ENCODE measurements around the gene MAGI1. TPM values are rescaled to one million over a fixed set of nuclear protein-coding genes. Genes with fewer than 3 reads are reported as not detected.

Gene MAGI1
- polyA plus RNA-seq, 2 donors, result 6.0 to 10.6 TPM

DNA sequence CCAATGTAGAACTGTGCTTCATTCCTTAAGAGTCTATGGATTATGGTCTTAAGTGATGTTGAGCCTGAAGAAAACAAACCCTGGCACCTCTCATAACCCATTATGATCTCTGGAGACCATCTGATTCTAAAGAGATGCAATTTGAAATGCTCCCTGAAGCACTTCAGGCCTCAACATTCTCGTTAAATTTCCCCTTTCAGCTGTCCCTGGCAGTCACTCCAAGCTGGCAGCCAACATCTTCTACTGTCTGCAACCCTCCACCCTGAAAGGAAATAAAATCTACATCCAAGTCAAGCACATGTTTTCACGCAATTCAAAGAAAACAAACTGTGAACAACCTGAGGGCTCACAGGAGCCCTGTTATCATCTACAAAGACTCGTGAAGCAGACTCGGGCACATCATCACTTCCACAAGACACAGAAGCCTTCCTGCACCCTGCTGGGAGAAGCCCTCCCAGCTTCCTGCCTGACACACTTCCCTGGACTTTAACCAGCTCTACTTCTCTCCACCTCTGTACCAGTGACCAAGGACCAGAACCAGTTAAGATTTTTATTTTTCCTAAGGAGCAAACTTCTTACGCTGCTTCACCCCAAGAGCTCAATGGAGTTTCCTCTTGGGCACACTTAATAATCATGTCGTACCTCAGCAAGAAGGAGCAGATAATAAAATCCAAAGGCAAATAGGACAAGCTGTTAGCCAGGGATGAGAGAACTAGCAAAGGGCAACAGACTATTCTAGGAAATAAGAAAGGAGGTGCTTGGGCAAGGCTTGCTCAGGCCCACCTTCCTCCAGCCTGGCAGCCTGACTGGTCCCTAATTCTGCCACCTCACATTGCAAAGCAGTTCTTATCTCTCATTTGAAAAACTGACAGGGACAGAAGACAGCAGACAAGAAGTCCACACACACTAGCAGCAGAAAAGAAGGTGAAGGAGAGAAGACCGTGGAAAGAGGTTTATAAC is 67.1 kb downstream of the MAGI1 start:
- Histone ChIP-seq H3K27ac (ENCODE audit: low read depth in 2 of 2, low read length in 1 of 2) (no peak overlapping the region), H3K36me3 (ENCODE audit: control insufficient read depth in 2 of 2, insufficient read depth in 2 of 2, low read length in 1 of 2) (no peaks in the 10 kb centered on the region), H3K9me3 (ENCODE audit: control insufficient read depth in 2 of 2, insufficient read depth in 1 of 2, low read depth in 1 of 2, low read length in 1 of 2) (no peaks in the 10 kb centered on the region), H3K4me1 (ENCODE audit: control insufficient read depth in 2 of 2, insufficient read depth in 2 of 2, low read length in 1 of 2) (no peaks in the 10 kb centered on the region), H3K27me3 (ENCODE audit: control insufficient read depth in 1 of 2, insufficient read depth in 2 of 2, low read length in 2 of 2) (no peaks in the 10 kb centered on the region), H3K4me3 (ENCODE audit: low read depth in 1 of 2, low read length in 2 of 2) (no peak overlapping the region)
- WGBS, 2 donors, result 48 to 52% methylated on average over 7 of the region's 7 CpGs

DNA sequence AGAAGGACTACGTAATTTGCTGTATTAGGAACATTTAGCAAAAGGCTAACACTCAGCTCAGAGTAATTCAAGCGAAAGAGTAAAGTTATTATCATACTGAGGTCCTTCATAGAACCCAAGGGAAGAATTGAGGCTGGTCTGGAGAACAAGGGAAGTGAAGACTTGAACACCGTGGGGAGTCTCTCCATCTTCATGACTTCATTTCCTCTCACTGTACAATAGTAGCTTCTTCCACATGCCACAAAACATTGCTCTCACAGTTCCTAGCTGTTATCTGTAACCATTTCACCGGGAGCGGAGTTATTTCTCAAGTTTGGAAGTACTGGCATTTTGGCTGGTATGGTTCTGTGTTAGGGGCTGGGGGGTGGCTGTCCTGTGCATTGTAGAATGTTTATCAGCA is 69.7 kb downstream of the MAGI1 start:
- WGBS, 2 donors, result 89% methylated on average over 5 of the region's 5 CpGs
- H3K27me3 ChIP-seq (ENCODE audit: control insufficient read depth in 1 of 2, insufficient read depth in 2 of 2, low read length in 2 of 2), result no peaks in the 10 kb centered on the region
- no peak overlapping the region for H3K27ac ChIP-seq (ENCODE audit: low read depth in 2 of 2, low read length in 1 of 2)
- H3K9me3 ChIP-seq (ENCODE audit: control insufficient read depth in 2 of 2, insufficient read depth in 1 of 2, low read depth in 1 of 2, low read length in 1 of 2), result no peaks in the 10 kb centered on the region
- no peaks in the 10 kb centered on the region for H3K36me3 ChIP-seq (ENCODE audit: control insufficient read depth in 2 of 2, insufficient read depth in 2 of 2, low read length in 1 of 2)
- peaks cover 0 to 2% of the 10 kb centered on the region in 2 donors for H3K4me1 ChIP-seq (ENCODE audit: control insufficient read depth in 2 of 2, insufficient read depth in 2 of 2, low read length in 1 of 2)
- no peak overlapping the region for H3K4me3 ChIP-seq (ENCODE audit: low read depth in 1 of 2, low read length in 2 of 2)

DNA sequence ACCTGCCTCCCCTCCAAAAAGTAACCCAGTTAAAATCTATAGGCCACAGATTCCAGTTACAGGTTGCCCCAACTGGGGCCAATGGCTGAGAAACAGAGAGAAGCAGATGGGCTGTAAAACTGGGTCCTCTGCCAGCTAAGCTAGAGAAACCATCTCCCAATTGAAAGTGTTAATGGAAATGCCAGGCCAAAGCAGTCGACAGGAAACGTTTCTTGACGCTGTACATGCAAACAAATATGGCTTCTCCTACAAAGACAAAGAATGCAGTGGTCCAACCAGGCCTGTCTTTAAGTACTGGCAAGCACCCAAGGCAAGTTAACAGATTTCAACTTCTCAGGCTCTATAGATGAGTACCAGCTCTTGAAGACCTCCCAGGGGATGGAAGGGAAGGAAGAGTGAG is 71.3 kb downstream of the MAGI1 start:
- 67 to 77% methylated on average over 3 of the region's 3 CpGs for WGBS, 2 donors
- no peaks in the 10 kb centered on the region for H3K36me3 ChIP-seq (ENCODE audit: control insufficient read depth in 2 of 2, insufficient read depth in 2 of 2, low read length in 1 of 2)
- peaks cover 0 to 2% of the 10 kb centered on the region in 2 donors for H3K4me1 ChIP-seq (ENCODE audit: control insufficient read depth in 2 of 2, insufficient read depth in 2 of 2, low read length in 1 of 2)
- no peaks in the 10 kb centered on the region for H3K27me3 ChIP-seq (ENCODE audit: control insufficient read depth in 1 of 2, insufficient read depth in 2 of 2, low read length in 2 of 2)
- no peak overlapping the region for H3K4me3 ChIP-seq (ENCODE audit: low read depth in 1 of 2, low read length in 2 of 2)
- no peak overlapping the region for H3K27ac ChIP-seq (ENCODE audit: low read depth in 2 of 2, low read length in 1 of 2)
- no peaks in the 10 kb centered on the region for H3K9me3 ChIP-seq (ENCODE audit: control insufficient read depth in 2 of 2, insufficient read depth in 1 of 2, low read depth in 1 of 2, low read length in 1 of 2)

DNA sequence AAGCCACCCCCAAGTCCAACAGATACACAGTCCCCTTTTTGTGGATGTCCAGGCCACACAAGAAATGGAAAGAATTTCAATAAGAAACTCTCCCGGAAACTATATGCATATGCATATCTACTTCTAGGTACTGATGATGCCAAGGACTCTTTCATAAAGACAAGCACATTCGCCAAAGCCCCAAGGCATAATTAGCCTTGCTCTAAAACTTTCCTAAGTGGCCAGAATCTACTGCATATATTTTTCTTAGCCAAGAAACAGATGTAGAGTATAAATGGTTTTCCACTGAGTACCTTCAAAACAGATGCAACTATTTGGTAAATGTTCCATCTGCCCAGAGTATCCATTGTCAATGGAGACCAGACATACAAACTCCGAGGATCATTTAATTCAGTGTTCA is 73.9 kb downstream of the MAGI1 start:
- Histone ChIP-seq H3K4me3 (ENCODE audit: low read depth in 1 of 2, low read length in 2 of 2) (no peak overlapping the region), H3K4me1 (ENCODE audit: control insufficient read depth in 2 of 2, insufficient read depth in 2 of 2, low read length in 1 of 2) (peaks cover 0 to 2% of the 10 kb centered on the region in 2 donors), H3K36me3 (ENCODE audit: control insufficient read depth in 2 of 2, insufficient read depth in 2 of 2, low read length in 1 of 2) (no peaks in the 10 kb centered on the region), H3K27ac (ENCODE audit: low read depth in 2 of 2, low read length in 1 of 2) (no peak overlapping the region), H3K27me3 (ENCODE audit: control insufficient read depth in 1 of 2, insufficient read depth in 2 of 2, low read length in 2 of 2) (no peaks in the 10 kb centered on the region), H3K9me3 (ENCODE audit: control insufficient read depth in 2 of 2, insufficient read depth in 1 of 2, low read depth in 1 of 2, low read length in 1 of 2) (no peaks in the 10 kb centered on the region)
- 83 to 84% methylated on average over 3 of the region's 3 CpGs for WGBS, 2 donors

DNA sequence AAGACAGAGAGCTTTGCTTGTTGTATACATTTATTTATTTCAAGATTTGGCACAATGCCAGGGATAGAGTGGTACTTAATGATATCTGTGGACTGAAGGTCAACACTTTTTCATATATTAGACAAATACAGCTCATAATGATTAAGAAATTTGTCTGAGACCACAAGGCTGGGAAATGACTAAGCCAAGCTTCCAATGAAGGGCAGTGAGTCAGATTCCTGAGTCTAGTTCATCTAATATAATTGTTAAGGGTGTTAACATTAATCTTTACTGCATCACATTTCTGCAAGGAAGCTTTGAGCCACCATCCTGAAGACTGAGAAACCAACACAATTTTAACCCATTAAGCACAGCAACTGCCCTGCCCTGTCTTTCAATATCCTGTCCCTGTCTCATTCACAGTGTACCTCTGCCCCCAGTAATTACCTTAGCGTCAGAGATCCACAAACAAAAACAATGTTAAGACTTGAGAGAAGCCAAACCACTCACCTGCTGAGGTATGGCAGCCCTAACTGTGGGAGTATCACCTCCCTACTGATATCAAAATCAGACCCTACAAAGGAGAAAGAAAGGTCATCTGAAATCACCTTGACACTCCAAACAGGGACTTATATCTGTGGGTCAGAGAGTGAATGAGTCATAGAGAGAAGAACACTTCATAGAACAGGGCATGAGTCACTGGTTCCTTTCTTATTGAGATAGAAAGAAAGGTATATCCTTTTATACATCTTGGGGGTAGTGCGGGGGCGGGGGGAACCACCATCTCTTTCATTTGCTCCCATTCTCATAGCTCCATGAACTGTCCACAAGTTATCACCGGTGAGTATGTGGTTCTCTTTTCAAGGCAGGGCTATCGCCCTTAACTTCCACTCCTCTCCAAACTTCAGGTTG is 74.7 kb downstream of the MAGI1 start:
- WGBS, 2 donors, result 65 to 70% methylated on average over 5 of the region's 5 CpGs

DNA sequence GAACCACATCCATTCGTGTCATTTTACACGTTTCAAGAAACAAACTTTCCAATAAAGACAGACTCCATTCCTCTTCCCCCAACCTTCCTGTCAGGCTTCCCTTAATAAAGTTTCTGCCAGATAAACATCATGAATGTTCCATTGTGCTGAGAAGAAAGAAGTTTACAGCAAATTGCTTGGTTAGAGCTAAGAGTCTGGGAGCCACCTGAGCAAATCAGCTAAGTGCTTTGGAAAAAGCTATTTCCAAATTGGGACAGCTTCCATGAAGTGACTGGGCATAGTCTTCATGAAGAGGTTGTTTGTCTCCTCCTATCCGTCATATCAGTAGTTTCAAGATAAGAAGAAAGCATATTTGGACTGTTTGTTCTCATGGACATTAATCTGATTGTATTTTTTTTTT is 77.0 kb downstream of the MAGI1 start:
- WGBS, 2 donors, result 54 to 62% methylated on average over 3 of the region's 3 CpGs
- H3K9me3 ChIP-seq (ENCODE audit: control insufficient read depth in 2 of 2, insufficient read depth in 1 of 2, low read depth in 1 of 2, low read length in 1 of 2), result no peaks in the 10 kb centered on the region
- H3K4me1 ChIP-seq (ENCODE audit: control insufficient read depth in 2 of 2, insufficient read depth in 2 of 2, low read length in 1 of 2), result peaks cover 0 to 2% of the 10 kb centered on the region in 2 donors
- no peaks in the 10 kb centered on the region for H3K27me3 ChIP-seq (ENCODE audit: control insufficient read depth in 1 of 2, insufficient read depth in 2 of 2, low read length in 2 of 2)
- H3K36me3 ChIP-seq (ENCODE audit: control insufficient read depth in 2 of 2, insufficient read depth in 2 of 2, low read length in 1 of 2), result no peaks in the 10 kb centered on the region
- no peak overlapping the region for H3K4me3 ChIP-seq (ENCODE audit: low read depth in 1 of 2, low read length in 2 of 2)
- H3K27ac ChIP-seq (ENCODE audit: low read depth in 2 of 2, low read length in 1 of 2), result no peak overlapping the region

More for the DNA sequence above, 74.7 kb downstream of the MAGI1 start:
- Histone ChIP-seq H3K27ac (ENCODE audit: low read depth in 2 of 2, low read length in 1 of 2) (peak overlapping the region; percentile 42 to 78), H3K36me3 (ENCODE audit: control insufficient read depth in 2 of 2, insufficient read depth in 2 of 2, low read length in 1 of 2) (no peaks in the 10 kb centered on the region), H3K4me3 (ENCODE audit: low read depth in 1 of 2, low read length in 2 of 2) (no peak overlapping the region), H3K9me3 (ENCODE audit: control insufficient read depth in 2 of 2, insufficient read depth in 1 of 2, low read depth in 1 of 2, low read length in 1 of 2) (no peaks in the 10 kb centered on the region), H3K4me1 (ENCODE audit: control insufficient read depth in 2 of 2, insufficient read depth in 2 of 2, low read length in 1 of 2) (peaks cover 0 to 2% of the 10 kb centered on the region in 2 donors), H3K27me3 (ENCODE audit: control insufficient read depth in 1 of 2, insufficient read depth in 2 of 2, low read length in 2 of 2) (no peaks in the 10 kb centered on the region)

DNA sequence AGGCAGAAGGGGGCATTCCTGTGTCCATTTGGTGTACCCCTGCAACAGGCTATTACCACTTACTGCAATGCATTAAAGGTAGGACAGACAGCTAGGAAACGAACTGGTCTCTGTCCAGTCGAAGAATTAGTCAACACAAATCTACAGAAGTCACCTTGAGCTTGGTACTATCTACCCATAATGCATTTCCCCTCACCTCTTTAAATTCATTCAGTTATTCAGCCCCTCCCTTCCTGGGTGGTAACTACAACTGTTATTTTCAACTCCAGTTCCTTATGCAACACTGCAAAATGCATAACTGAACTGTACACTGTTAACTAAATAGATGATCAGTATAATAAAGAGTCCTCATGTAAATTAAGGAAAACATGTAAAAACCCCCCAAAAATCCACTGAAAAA is 77.6 kb downstream of the MAGI1 start:
- H3K27ac ChIP-seq (ENCODE audit: low read depth in 2 of 2, low read length in 1 of 2), result no peak overlapping the region
- no peaks in the 10 kb centered on the region for H3K36me3 ChIP-seq (ENCODE audit: control insufficient read depth in 2 of 2, insufficient read depth in 2 of 2, low read length in 1 of 2)
- 75 to 86% methylated on average over 2 of the region's 2 CpGs for WGBS, 2 donors
- no peaks in the 10 kb centered on the region for H3K9me3 ChIP-seq (ENCODE audit: control insufficient read depth in 2 of 2, insufficient read depth in 1 of 2, low read depth in 1 of 2, low read length in 1 of 2)
- peaks cover 0 to 2% of the 10 kb centered on the region in 2 donors for H3K4me1 ChIP-seq (ENCODE audit: control insufficient read depth in 2 of 2, insufficient read depth in 2 of 2, low read length in 1 of 2)
- no peaks in the 10 kb centered on the region for H3K27me3 ChIP-seq (ENCODE audit: control insufficient read depth in 1 of 2, insufficient read depth in 2 of 2, low read length in 2 of 2)
- H3K4me3 ChIP-seq (ENCODE audit: low read depth in 1 of 2, low read length in 2 of 2), result no peak overlapping the region

DNA sequence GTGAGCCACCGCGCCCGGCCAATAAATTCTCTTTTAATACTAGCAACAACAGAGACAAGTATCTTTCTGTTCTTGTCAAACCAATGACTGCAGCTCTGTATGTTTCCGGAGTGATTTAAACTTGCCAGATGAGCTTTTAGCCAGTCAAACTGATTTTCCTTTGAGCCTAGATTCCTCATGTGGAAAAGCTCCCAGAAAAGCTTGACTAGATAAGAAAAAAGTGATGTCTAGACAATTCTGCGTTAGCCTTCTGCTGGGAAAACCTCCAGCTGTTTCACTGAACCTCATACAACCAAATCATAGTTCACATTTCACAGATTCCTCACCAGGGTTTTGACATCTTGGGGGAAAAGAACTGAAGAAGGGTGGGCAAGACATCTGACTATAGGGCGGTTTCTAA is 78.6 kb downstream of the MAGI1 start:
- H3K9me3 ChIP-seq (ENCODE audit: control insufficient read depth in 2 of 2, insufficient read depth in 1 of 2, low read depth in 1 of 2, low read length in 1 of 2), result no peaks in the 10 kb centered on the region
- no peak overlapping the region for H3K4me3 ChIP-seq (ENCODE audit: low read depth in 1 of 2, low read length in 2 of 2)
- H3K4me1 ChIP-seq (ENCODE audit: control insufficient read depth in 2 of 2, insufficient read depth in 2 of 2, low read length in 1 of 2), result peaks cover 0 to 2% of the 10 kb centered on the region in 2 donors
- H3K27me3 ChIP-seq (ENCODE audit: control insufficient read depth in 1 of 2, insufficient read depth in 2 of 2, low read length in 2 of 2), result no peaks in the 10 kb centered on the region
- H3K36me3 ChIP-seq (ENCODE audit: control insufficient read depth in 2 of 2, insufficient read depth in 2 of 2, low read length in 1 of 2), result no peaks in the 10 kb centered on the region
- H3K27ac ChIP-seq (ENCODE audit: low read depth in 2 of 2, low read length in 1 of 2), result no peak overlapping the region
- WGBS, 2 donors, result 67 to 76% methylated on average over 6 of the region's 6 CpGs

DNA sequence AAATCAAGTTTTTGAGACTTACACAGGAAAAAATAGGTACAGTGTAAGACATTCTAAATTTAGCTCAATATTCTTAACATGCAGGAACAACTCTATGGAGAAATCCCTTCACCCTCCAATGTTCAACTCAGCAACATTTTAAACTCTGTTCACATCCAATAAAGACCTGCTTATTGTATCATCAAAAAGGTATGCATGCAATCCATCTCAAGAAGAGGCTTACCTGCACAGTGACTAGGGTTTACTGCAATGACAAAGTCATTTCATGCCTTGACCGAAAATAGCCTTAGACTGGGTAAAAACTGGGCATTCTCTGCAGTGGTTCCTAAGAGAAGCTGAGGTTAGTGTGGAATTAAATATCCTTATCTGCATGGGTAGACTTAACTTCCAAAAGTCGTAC is 80.5 kb downstream of the MAGI1 start:
- Histone ChIP-seq H3K36me3 (ENCODE audit: control insufficient read depth in 2 of 2, insufficient read depth in 2 of 2, low read length in 1 of 2) (no peaks in the 10 kb centered on the region), H3K9me3 (ENCODE audit: control insufficient read depth in 2 of 2, insufficient read depth in 1 of 2, low read depth in 1 of 2, low read length in 1 of 2) (no peaks in the 10 kb centered on the region), H3K4me1 (ENCODE audit: control insufficient read depth in 2 of 2, insufficient read depth in 2 of 2, low read length in 1 of 2) (peaks cover 0 to 6% of the 10 kb centered on the region in 2 donors), H3K27me3 (ENCODE audit: control insufficient read depth in 1 of 2, insufficient read depth in 2 of 2, low read length in 2 of 2) (no peaks in the 10 kb centered on the region), H3K27ac (ENCODE audit: low read depth in 2 of 2, low read length in 1 of 2) (no peak overlapping the region), H3K4me3 (ENCODE audit: low read depth in 1 of 2, low read length in 2 of 2) (no peak overlapping the region)
- WGBS, 2 donors, result 93 to 98% methylated on average over 2 of the region's 2 CpGs
